H1 (cell line): ENCODE data around the gene DYRK1A. TPM values are rescaled to one million over a fixed set of nuclear protein-coding genes. Genes with fewer than 3 reads are reported as not detected.

ENCODE experiments used
- CTCF ChIA-PET: fragments of 300-600 bp; sonication (Branson Sonifier 250); formaldehyde crosslinking; loops from one replicate; lab custom pipeline; 2021; ENCODE audit not compliant: partially characterized antibody; lab: Charles Lee
- POLR2A ChIA-PET: fragments of 300-600 bp; sonication (Branson Sonifier 250); formaldehyde crosslinking; loops from one replicate; lab custom pipeline; 2021; ENCODE audit warnings: inconsistent platforms; ENCODE audit not compliant: partially characterized antibody; lab: Charles Lee
- DNase-seq, 2 experiments: peaks; one replicate each; pipeline versions ENCODE4 v3.0.0 to v3.0.0-alpha.2; 2010 to 2022; ENCODE audit warnings: low spot score in 2 of 2, low read depth in 1 of 2, mixed read lengths in 1 of 2
- FAIRE-seq: peaks from 2 replicates; lab custom pipeline; 2011; peaks lifted over from hg19 to GRCh38; lab: Jason Lieb, UNC
- H2AFZ ChIP-seq: 2 replicates; pipeline ENCODE4 v1.8.1; 2012; ENCODE audit warnings: low read length, inconsistent platforms
- H2AK5ac ChIP-seq: 2 replicates; pipeline ENCODE4 v1.6.1; 2013; ENCODE audit warnings: low read depth, low read length
- H2BK120ac ChIP-seq: replicated peaks from 2 replicates; pipeline ENCODE3; 2013; ENCODE audit warnings: low read depth, low read length, inconsistent platforms
- H2BK12ac ChIP-seq: 2 replicates; pipeline ENCODE4 v1.6.1; 2013; ENCODE audit warnings: low read depth, low read length
- H2BK15ac ChIP-seq: 2 replicates; pipeline ENCODE4 v1.6.1; 2013; ENCODE audit warnings: low read length
- H2BK20ac ChIP-seq: 2 replicates; pipeline ENCODE4 v1.6.1; 2013; ENCODE audit warnings: low read length
- H2BK5ac ChIP-seq: 2 replicates; pipeline ENCODE4 v1.6.1; 2013; ENCODE audit warnings: low read depth, low read length
- H3K14ac ChIP-seq: 2 replicates; pipeline ENCODE4 v1.6.1; 2013; ENCODE audit warnings: inconsistent platforms; ENCODE audit not compliant: insufficient read length
- H3K18ac ChIP-seq: 2 replicates; pipeline ENCODE4 v1.6.1; 2013; ENCODE audit warnings: low read length; ENCODE audit errors: extremely low read depth
- H3K23ac ChIP-seq: 2 replicates; pipeline ENCODE4 v1.6.1; 2013; ENCODE audit warnings: inconsistent platforms; ENCODE audit not compliant: insufficient read length
- H3K23me2 ChIP-seq: 2 replicates; pipeline ENCODE4 v1.6.1; 2013; ENCODE audit warnings: low read depth, low read length
- H3K27ac ChIP-seq: 2 replicates; pipeline ENCODE4 v1.6.1; 2011; ENCODE audit warnings: low read depth, low read length, inconsistent platforms
- H3K27me3 ChIP-seq, 4 experiments: replicated peaks in 1 of 4; 1 replicate in 1 of 4; 2 replicates in 3 of 4; pipeline versions ENCODE4 v1.6.1 to v1.8.1; 2011 to 2013; ENCODE audit warnings: low read length in 3 of 4, mild to moderate bottlenecking in 3 of 4, inconsistent platforms in 2 of 4, mixed read lengths in 2 of 4, moderate library complexity in 1 of 4; ENCODE audit not compliant: control insufficient read depth in 3 of 4, insufficient read depth in 3 of 4; ENCODE audit errors: extremely low read depth in 1 of 4
- H3K36me3 ChIP-seq, 4 experiments: 2 replicates each; pipeline versions ENCODE4 v1.6.1 to v1.8.1; 2011 to 2013; ENCODE audit warnings: mild to moderate bottlenecking in 4 of 4, low read length in 3 of 4, moderate library complexity in 2 of 4, control low read depth in 1 of 4, inconsistent platforms in 1 of 4; ENCODE audit not compliant: insufficient read depth in 4 of 4, control insufficient read depth in 2 of 4
- H3K4ac ChIP-seq: replicated peaks from 2 replicates; pipeline ENCODE3; 2013; ENCODE audit warnings: low read length, low read depth, mixed read lengths, inconsistent platforms; ENCODE audit not compliant: insufficient read length
- H3K4me1 ChIP-seq, 4 experiments: replicated peaks in 1 of 4; 1 replicate in 1 of 4; 2 replicates in 3 of 4; pipeline versions ENCODE4 v1.6.1 to v1.8.1; 2011 to 2013; ENCODE audit warnings: low read length in 3 of 4, inconsistent platforms in 2 of 4, mixed read lengths in 1 of 4; ENCODE audit not compliant: insufficient read depth in 4 of 4, control insufficient read depth in 3 of 4
- H3K4me2 ChIP-seq, 2 experiments: 2 replicates each; pipeline versions ENCODE4 v1.6.1 to v1.8.1; 2011 to 2013; ENCODE audit warnings: low read depth in 2 of 2, low read length in 2 of 2, control low read depth in 1 of 2, inconsistent platforms in 1 of 2, mild to moderate bottlenecking in 1 of 2; ENCODE audit not compliant: insufficient read depth in 1 of 2
- H3K4me3 ChIP-seq, 4 experiments: fragments of 200-600, 300-600 bp in 1 of 4; sonication (generic), shearing (Covaris generic), sonication (Bioruptor Twin) in 1 of 4; 2 replicates each; pipeline versions ENCODE4 v1.5.1 to v1.8.1; 2011 to 2016; ENCODE audit warnings: low read length in 4 of 4, low read depth in 3 of 4, control low read depth in 2 of 4, inconsistent platforms in 2 of 4, mild to moderate bottlenecking in 2 of 4, mixed read lengths in 1 of 4, moderate library complexity in 1 of 4; ENCODE audit not compliant: insufficient read depth in 2 of 4; ENCODE audit errors: extremely low read depth in 1 of 4
- H3K56ac ChIP-seq: replicated peaks from 2 replicates; pipeline ENCODE3; 2013; ENCODE audit warnings: low read depth, mild to moderate bottlenecking, mixed read lengths, low read length, inconsistent platforms; ENCODE audit not compliant: insufficient read length
- H3K79me1 ChIP-seq: 2 replicates; pipeline ENCODE4 v1.6.1; 2013; ENCODE audit warnings: low read depth, low read length, control low read depth
- H3K79me2 ChIP-seq, 2 experiments: 2 replicates each; pipeline versions ENCODE4 v1.6.1 to v1.8.1; 2012 to 2013; ENCODE audit warnings: low read length in 2 of 2, mild to moderate bottlenecking in 2 of 2, inconsistent platforms in 1 of 2; ENCODE audit not compliant: insufficient read depth in 2 of 2, control insufficient read depth in 1 of 2
- H3K9ac ChIP-seq, 4 experiments: replicated peaks in 1 of 4; 1 replicate in 1 of 4; 2 replicates in 3 of 4; pipeline versions ENCODE4 v1.6.1 to v1.8.1; 2011 to 2013; ENCODE audit warnings: low read depth in 3 of 4, low read length in 3 of 4, control low read depth in 2 of 4, mild to moderate bottlenecking in 2 of 4, moderate library complexity in 2 of 4, inconsistent platforms in 1 of 4; ENCODE audit errors: extremely low read depth in 1 of 4
- H3K9me3 ChIP-seq, 2 experiments: 2 replicates each; pipeline versions ENCODE4 v1.6.1 to v1.8.1; 2012 to 2013; ENCODE audit warnings: mild to moderate bottlenecking in 2 of 2, moderate library complexity in 2 of 2, control low read depth in 1 of 2, inconsistent platforms in 1 of 2, low read depth in 1 of 2, low read length in 1 of 2, mixed read lengths in 1 of 2; ENCODE audit not compliant: insufficient read depth in 2 of 2
- H4K20me1 ChIP-seq, 2 experiments: replicated peaks in 1 of 2; 2 replicates each; pipeline versions ENCODE3 to v1.8.1; 2011 to 2013; ENCODE audit warnings: inconsistent platforms in 2 of 2, low read length in 2 of 2, mild to moderate bottlenecking in 1 of 2; ENCODE audit not compliant: insufficient read depth in 2 of 2, control insufficient read depth in 1 of 2
- H4K5ac ChIP-seq: 2 replicates; pipeline ENCODE4 v1.6.1; 2013; ENCODE audit warnings: low read length, low read depth, mixed read lengths, inconsistent platforms; ENCODE audit not compliant: insufficient read length
- H4K8ac ChIP-seq: 2 replicates; pipeline ENCODE4 v1.8.0; 2013; ENCODE audit warnings: mild to moderate bottlenecking, moderate library complexity, low read length, inconsistent platforms; ENCODE audit not compliant: insufficient read depth; ENCODE audit errors: extremely low read depth
- H4K91ac ChIP-seq: replicated peaks from 2 replicates; pipeline ENCODE3; 2013; ENCODE audit warnings: low read length, mixed read lengths, inconsistent platforms; ENCODE audit not compliant: insufficient read length
- ASH2L ChIP-seq: fragments of 200-600, 300-600 bp; sonication (generic); IDR thresholded peaks from one replicate; pipeline ENCODE4 v1.7.1; 2017; ENCODE audit warnings: low read length
- CBX5 ChIP-seq: fragments of 300-800, 300-1000 bp; sonication (generic); IDR thresholded peaks from 2 replicates; pipeline ENCODE4 v1.7.1; 2016; ENCODE audit warnings: antibody characterized with exemption, low read length, low read depth
- CBX8 ChIP-seq: fragments of 300-800, 300-1000 bp; sonication (generic); IDR thresholded peaks from 2 replicates; pipeline ENCODE4 v1.7.1; 2016; ENCODE audit warnings: low read depth, low read length, borderline replicate concordance
- CTBP2 ChIP-seq: IDR thresholded peaks from 2 replicates; pipeline ENCODE4 v1.7.0; 2011; ENCODE audit warnings: borderline replicate concordance, mild to moderate bottlenecking, moderate library complexity, mixed read lengths, low read length; ENCODE audit not compliant: insufficient read depth, insufficient read length
- EGR1 ChIP-seq: IDR thresholded peaks from 2 replicates; pipeline ENCODE4 v1.6.1; 2011; ENCODE audit warnings: low read depth, low read length, borderline replicate concordance
- GTF2F1 ChIP-seq: IDR thresholded peaks from 2 replicates; pipeline ENCODE4 v1.6.1; 2012; ENCODE audit warnings: low read depth, low read length, improper control_type of control experiment, borderline replicate concordance
- HDAC2 ChIP-seq, 2 experiments: fragments of 300-600 bp in 1 of 2; sonication (generic) in 1 of 2; IDR thresholded peaks; 2 replicates each; pipeline ENCODE4 v1.6.1; 2011 to 2012; ENCODE audit warnings: low read depth in 2 of 2, low read length in 2 of 2, mild to moderate bottlenecking in 2 of 2, moderate library complexity in 2 of 2, borderline replicate concordance in 1 of 2, inconsistent platforms in 1 of 2
- KDM1A ChIP-seq: fragments of 200-600, 300-600 bp; sonication (generic); IDR thresholded peaks from 2 replicates; pipeline ENCODE4 v1.7.1; 2016; ENCODE audit warnings: mild to moderate bottlenecking, low read length, borderline replicate concordance
- MAFK ChIP-seq: IDR thresholded peaks from 2 replicates; pipeline ENCODE4 v1.6.1; 2012; ENCODE audit warnings: low read depth, mild to moderate bottlenecking, improper control_type of control experiment, low read length
- RXRA ChIP-seq: IDR thresholded peaks from 2 replicates; pipeline ENCODE4 v1.6.1; 2011; ENCODE audit warnings: low read depth, mild to moderate bottlenecking, low read length, moderate library complexity; ENCODE audit not compliant: insufficient read depth
- SRF ChIP-seq: IDR thresholded peaks from 2 replicates; pipeline ENCODE4 v1.6.1; 2011; ENCODE audit warnings: mild to moderate bottlenecking, low read depth, low read length, moderate library complexity
- YY1 ChIP-seq: IDR thresholded peaks from 2 replicates; pipeline ENCODE4 v1.6.1; 2011; ENCODE audit warnings: low read depth, mild to moderate bottlenecking, low read length
- WGBS, 2 experiments: shearing (Covaris generic) in 1 of 2; methylation state at CpG; one replicate each; pipeline versions ENCODE4 v1.1.6 to v1.1.7; 2013 to 2015; ENCODE audit warnings: low lambda C conversion rate in 2 of 2, mixed read lengths in 2 of 2, inconsistent platforms in 1 of 2, low coverage in 1 of 2, missing lambda C conversion rate in 1 of 2; ENCODE audit not compliant: insufficient replicate concordance in 2 of 2, insufficient coverage in 1 of 2, insufficient read length in 1 of 2; ENCODE audit errors: extremely low coverage in 1 of 2, missing lambda C conversion rate in 1 of 2; 5-methylcytosine and 5-hydroxymethylcytosine counted together
- polyA plus RNA-seq, 7 experiments: library from polyadenylated mRNA; depleted of rRNA in 3 of 7; stranded (reverse) in 5 of 7; unstranded in 2 of 7; fragments of >200 nt in 5 of 7; fragments of 200-250 nt in 2 of 7; gene quantifications; 1 replicate in 5 of 7; 2 replicates in 1 of 7; 4 replicates in 1 of 7; pipeline versions ENCODE4 v1.2.1 to v1.2.3, GENCODE V29; 2011 to 2013; ENCODE audit warnings: missing spikeins in 2 of 7, mixed read lengths in 2 of 7
- total RNA-seq: library from RNA; stranded (reverse); fragmentation: NEBNext Ultra II Directional; extraction: Animal tissue kit (Norgen Biotek cat#: 25700); gene quantifications from 2 replicates; pipeline ENCODE4 v1.2.1, GENCODE V29; 2021
- TF ChIP-seq, protein P1 (sequence below): IDR thresholded peaks from 2 replicates; pipeline ENCODE4 v1.6.1; 2012; ENCODE audit warnings: inconsistent platforms

The DYRK1A gene
- total and polyA plus RNA-seq, 2 of the 8 experiments (the other 6 are each of a cell fraction or from before 2014, with no cell fraction given), result 61.1 to 62.2 TPM

DNA sequence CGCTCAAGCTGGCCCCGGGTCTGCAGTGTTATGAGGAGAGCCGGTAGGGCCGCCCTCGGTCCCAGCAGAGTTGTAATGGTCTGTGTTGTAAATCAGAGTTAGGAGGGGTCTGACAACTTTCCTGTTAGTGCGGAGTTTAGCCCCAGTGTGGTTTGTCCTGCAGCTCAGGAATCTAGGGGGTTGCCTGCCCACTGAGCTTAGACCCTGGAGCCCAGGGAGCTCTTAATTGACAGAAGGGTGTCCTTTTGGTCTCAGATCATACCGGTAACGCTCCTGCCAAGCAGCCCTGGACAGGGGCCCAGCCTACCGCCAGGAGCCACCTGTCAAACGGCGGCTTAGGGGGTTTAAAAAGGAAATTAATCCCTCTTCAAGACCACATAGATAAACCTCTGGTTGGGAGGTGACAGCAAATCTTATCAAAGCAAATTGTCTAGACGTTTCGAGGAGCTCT, 164.4 kb downstream of the DYRK1A start:
- H3K23ac ChIP-seq, result no peak overlapping the region
- no peak overlapping the region for H4K8ac ChIP-seq
- H3K56ac ChIP-seq, result no peak overlapping the region
- no peak overlapping the region for H3K14ac ChIP-seq
- CTCF ChIA-PET, result interaction anchor here (0.5 to 1.7 kb wide), 9 partner anchors 10 to 296 kb away, joined by 3 to 4 read pairs (median 4); no protein-coding TSS in a partner anchor
- H4K5ac ChIP-seq, result peak overlapping the region; percentile 31
- POLR2A ChIA-PET, result interaction anchor here (0.5 to 2.1 kb wide), 7 partner anchors 15 to 377 kb away, joined by 3 to 9 read pairs (median 4); no protein-coding TSS in a partner anchor
- no peaks in the 10 kb centered on the region for H3K27me3 ChIP-seq
- peak in 1 of 2 experiments; percentile 47 for DNase-seq
- no peaks in the 10 kb centered on the region for H3K23me2 ChIP-seq
- H3K79me1 ChIP-seq, result no peaks in the 10 kb centered on the region
- H4K91ac ChIP-seq, result peak overlapping the region; percentile 50
- H2AFZ ChIP-seq, result no peak overlapping the region
- H3K9me3 ChIP-seq, result peaks cover 0 to 2% of the 10 kb centered on the region in 2 experiments; a peak in 1 of 4 replicates
- H3K4me2 ChIP-seq, result no peak overlapping the region
- no peaks in the 10 kb centered on the region; a peak in 2 of 7 replicates for H3K4me1 ChIP-seq
- no peak overlapping the region for H3K4me3 ChIP-seq
- no peak for FAIRE-seq
- H2BK15ac ChIP-seq, result no peak overlapping the region
- no peaks in the 10 kb centered on the region for H3K36me3 ChIP-seq
- no peak overlapping the region for H2BK20ac ChIP-seq
- H2BK12ac ChIP-seq, result peak overlapping the region; percentile 75; the same call in 1 of the 2 replicates
- H2BK120ac ChIP-seq, result no peak overlapping the region
- no peaks in the 10 kb centered on the region for H4K20me1 ChIP-seq
- H2BK5ac ChIP-seq, result 0 out of 2 replicates have a peak overlapping the region, but pooled peaks have one; percentile 53
- no peaks in the 10 kb centered on the region for H3K79me2 ChIP-seq
- WGBS, 2 experiments, result 93% methylated on average over 12 of the region's 13 CpGs; no CpG with 5 or more reads in 1 of the 2 experiments
- no peak overlapping the region for H3K27ac ChIP-seq
- no peak overlapping the region for H3K4ac ChIP-seq
- no peak overlapping the region for H3K9ac ChIP-seq
- no peak overlapping the region for H3K18ac ChIP-seq
- H2AK5ac ChIP-seq, result no peak overlapping the region
- TF ChIP-seq ASH2L (no peak), CBX8 (no peak), YY1 (no peak), SRF (no peak), HDAC2 (IDR thresholded peaks at IDR 0.05; ENCODE audit: borderline replicate concordance in 1 of 2, low read depth in 2 of 2, low read length in 2 of 2) (no peak), RXRA (no peak), CBX5 (no peak), CTBP2 (no peak), GTF2F1 (no peak), MAFK (no peak), EGR1 (no peak), KDM1A (no peak)
- TF ChIP-seq, protein P1, sequence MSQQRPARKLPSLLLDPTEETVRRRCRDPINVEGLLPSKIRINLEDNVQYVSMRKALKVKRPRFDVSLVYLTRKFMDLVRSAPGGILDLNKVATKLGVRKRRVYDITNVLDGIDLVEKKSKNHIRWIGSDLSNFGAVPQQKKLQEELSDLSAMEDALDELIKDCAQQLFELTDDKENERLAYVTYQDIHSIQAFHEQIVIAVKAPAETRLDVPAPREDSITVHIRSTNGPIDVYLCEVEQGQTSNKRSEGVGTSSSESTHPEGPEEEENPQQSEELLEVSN, result no peak
